ENCODE measurements around the gene MAPRE2.

GRCh38 chr18:35010156-35010555 is 31.1 kb upstream of the MAPRE2 start:
- TF ChIP-seq EP300 (IDR thresholded peaks at IDR 0.05; ENCODE audit: borderline replicate concordance) (no peak), FOXM1 (IDR thresholded peaks at IDR 0.05; ENCODE audit: borderline replicate concordance, low read depth) (no peak), CREB1 (IDR thresholded peaks at IDR 0.05; ENCODE audit: low read depth) (no peak)
